HEK293 (cell line): ENCODE measurements around the gene SLC39A1.
A peak's percentile ranks its signal among the peaks of the same experiment; 100 is the strongest.

Experiments
- CTCF ChIA-PET: fragments of 350-600 bp; formaldehyde crosslinking; extraction: SDS; loops from one replicate; lab custom pipeline; 2021; ENCODE audit warnings: antibody characterized with exemption; lab: Yijun Ruan, JAX
- POLR2A ChIA-PET: fragments of 300-600 bp; formaldehyde crosslinking; extraction: SDS; loops from one replicate; lab custom pipeline; 2020; ENCODE audit warnings: antibody characterized with exemption, inconsistent platforms; lab: Yijun Ruan, JAX
- H3K27ac ChIP-seq: fragments of 200-500 bp; sonication (Bioruptor generic); 2 replicates; pipeline ENCODE4 v1.5.1; 2014; ENCODE audit warnings: low read depth, low read length, control low read depth, inconsistent platforms; ENCODE audit errors: extremely low read depth
- H3K36me3 ChIP-seq, 2 experiments: fragments of 200-500 bp in 1 of 2; sonication (Bioruptor generic) in 1 of 2; 1 replicate in 1 of 2; 2 replicates in 1 of 2; pipeline ENCODE4 v1.5.1; 2014 to 2017; ENCODE audit warnings: inconsistent platforms in 2 of 2, low read length in 2 of 2; ENCODE audit not compliant: control insufficient read depth in 2 of 2, insufficient read depth in 1 of 2
- H3K4me1 ChIP-seq: fragments of 200-500 bp; sonication (Bioruptor generic); 2 replicates; pipeline ENCODE4 v1.5.1; 2014; ENCODE audit warnings: mild to moderate bottlenecking, low read length, inconsistent platforms; ENCODE audit not compliant: control insufficient read depth, insufficient read depth
- H3K4me3 ChIP-seq: 2 replicates; pipeline ENCODE4 v1.5.1; 2011; ENCODE audit warnings: low read depth, mild to moderate bottlenecking, control low read depth, low read length, moderate library complexity
- H3K9me3 ChIP-seq: fragments of 200-500 bp; sonication (Bioruptor generic); 2 replicates; pipeline ENCODE4 v1.5.1; 2014; ENCODE audit warnings: low read depth, low read length, inconsistent platforms; ENCODE audit not compliant: control insufficient read depth, insufficient read depth
- EGR2 ChIP-seq: fragments of 450-650 bp; formaldehyde crosslinking; IDR thresholded peaks from 2 replicates; pipeline ENCODE4 v1.5.1; 2016; ENCODE audit warnings: low read depth, missing biosample characterization, missing genetic modification characterization
- IKZF3 ChIP-seq: fragments of 450-650 bp; IDR thresholded peaks from 2 replicates; pipeline ENCODE4 v1.5.0; 2018; ENCODE audit warnings: missing biosample characterization, mild to moderate bottlenecking, missing genetic modification characterization, moderate library complexity
- KLF10 ChIP-seq: fragments of 450-650 bp; IDR thresholded peaks from 2 replicates; pipeline ENCODE4 v1.5.1; 2018; ENCODE audit warnings: missing biosample characterization, mild to moderate bottlenecking, missing genetic modification characterization
- MYNN ChIP-seq: fragments of 450-650 bp; formaldehyde crosslinking; IDR thresholded peaks from 2 replicates; pipeline ENCODE4 v1.5.1; 2016; ENCODE audit warnings: missing biosample characterization, missing genetic modification characterization, borderline replicate concordance
- YY2 ChIP-seq: fragments of 450-650 bp; formaldehyde crosslinking; IDR thresholded peaks from 2 replicates; pipeline ENCODE4 v1.5.1; 2016; ENCODE audit warnings: missing biosample characterization, missing genetic modification characterization
- ZBTB17 ChIP-seq: fragments of 450-650 bp; formaldehyde crosslinking; IDR thresholded peaks from 2 replicates; pipeline ENCODE4 v1.5.1; 2016; ENCODE audit warnings: missing biosample characterization, missing genetic modification characterization
- ZEB2 ChIP-seq: fragments of 450-650 bp; formaldehyde crosslinking; IDR thresholded peaks from 2 replicates; pipeline ENCODE4 v1.5.1; 2016; ENCODE audit warnings: missing biosample characterization, missing genetic modification characterization
- ZFP41 ChIP-seq: fragments of 450-650 bp; formaldehyde crosslinking; IDR thresholded peaks from 2 replicates; pipeline ENCODE4 v1.5.1; 2016; ENCODE audit warnings: missing biosample characterization, missing genetic modification characterization, borderline replicate concordance
- ZIC2 ChIP-seq: fragments of 450-650 bp; formaldehyde crosslinking; IDR thresholded peaks from 2 replicates; pipeline ENCODE4 v1.5.1; 2016; ENCODE audit warnings: missing biosample characterization, missing genetic modification characterization
- ZNF133 ChIP-seq: fragments of 450-650 bp; formaldehyde crosslinking; IDR thresholded peaks from 2 replicates; pipeline ENCODE4 v1.5.1; 2016; ENCODE audit warnings: missing biosample characterization, missing genetic modification characterization
- ZNF140 ChIP-seq: fragments of 450-650 bp; formaldehyde crosslinking; IDR thresholded peaks from 2 replicates; pipeline ENCODE4 v1.5.1; 2016; ENCODE audit warnings: missing biosample characterization, missing genetic modification characterization
- ZNF19 ChIP-seq: fragments of 450-650 bp; formaldehyde crosslinking; IDR thresholded peaks from 2 replicates; pipeline ENCODE4; 2016; ENCODE audit warnings: missing biosample characterization, missing genetic modification characterization, low read depth
- ZNF202 ChIP-seq: fragments of 450-650 bp; formaldehyde crosslinking; IDR thresholded peaks from 2 replicates; pipeline ENCODE4 v1.5.1; 2016; ENCODE audit warnings: missing biosample characterization, missing genetic modification characterization, borderline replicate concordance
- ZNF214 ChIP-seq: fragments of 450-650 bp; formaldehyde crosslinking; IDR thresholded peaks from 2 replicates; pipeline ENCODE4 v1.5.1; 2017; ENCODE audit warnings: missing biosample characterization, mild to moderate bottlenecking, missing genetic modification characterization, borderline replicate concordance
- ZNF248 ChIP-seq: fragments of 450-650 bp; formaldehyde crosslinking; IDR thresholded peaks from 2 replicates; pipeline ENCODE4 v1.5.1; 2017; ENCODE audit warnings: missing biosample characterization, missing genetic modification characterization
- ZNF354C ChIP-seq: fragments of 450-650 bp; formaldehyde crosslinking; IDR thresholded peaks from 2 replicates; pipeline ENCODE4 v1.5.1; 2016; ENCODE audit warnings: missing biosample characterization, missing genetic modification characterization, low read depth, borderline replicate concordance
- ZNF404 ChIP-seq: fragments of 450-650 bp; formaldehyde crosslinking; IDR thresholded peaks from 2 replicates; pipeline ENCODE4 v1.5.1; 2017; ENCODE audit warnings: missing biosample characterization, missing genetic modification characterization
- ZNF664 ChIP-seq: fragments of 450-650 bp; formaldehyde crosslinking; IDR thresholded peaks from 2 replicates; pipeline ENCODE4 v1.5.1; 2016; ENCODE audit warnings: missing biosample characterization, missing genetic modification characterization
- ZNF76 ChIP-seq: fragments of 450-650 bp; formaldehyde crosslinking; IDR thresholded peaks from 2 replicates; pipeline ENCODE4; 2016; ENCODE audit warnings: low read depth, missing biosample characterization, missing genetic modification characterization, borderline replicate concordance
- ZNF791 ChIP-seq: fragments of 450-650 bp; formaldehyde crosslinking; IDR thresholded peaks from 2 replicates; pipeline ENCODE4 v1.5.1; 2016; ENCODE audit warnings: missing biosample characterization, missing genetic modification characterization
- ZSCAN16 ChIP-seq: fragments of 450-650 bp; formaldehyde crosslinking; IDR thresholded peaks from 2 replicates; pipeline ENCODE4 v1.5.1; 2016; ENCODE audit warnings: missing biosample characterization, missing genetic modification characterization
- ZSCAN23 ChIP-seq: fragments of 450-650 bp; formaldehyde crosslinking; IDR thresholded peaks from 2 replicates; pipeline ENCODE4 v1.5.1; 2016; ENCODE audit warnings: missing biosample characterization, missing genetic modification characterization
- TF ChIP-seq, protein P1 (sequence below): fragments of 450-650 bp; formaldehyde crosslinking; IDR thresholded peaks from 2 replicates; pipeline ENCODE4 v1.5.1; 2017; ENCODE audit warnings: missing biosample characterization, missing genetic modification characterization
- TF ChIP-seq, protein P2 (sequence below): fragments of 450-650 bp; formaldehyde crosslinking; IDR thresholded peaks from 2 replicates; pipeline ENCODE4 v1.5.1; 2017; ENCODE audit warnings: missing biosample characterization, missing genetic modification characterization
- TF ChIP-seq, protein P3 (sequence below): sonication (generic); formaldehyde crosslinking; IDR thresholded peaks from 2 replicates; pipeline ENCODE4 v1.8.1; 2022; ENCODE audit warnings: mild to moderate bottlenecking, moderate library complexity, missing genetic modification reagents
- TF ChIP-seq, protein P4 (sequence below): fragments of 450-650 bp; formaldehyde crosslinking; IDR thresholded peaks from 2 replicates; pipeline ENCODE4 v1.5.1; 2016; ENCODE audit warnings: missing biosample characterization, missing genetic modification characterization
- TF ChIP-seq, protein P5 (sequence below): fragments of 450-650 bp; formaldehyde crosslinking; IDR thresholded peaks from 2 replicates; pipeline ENCODE4 v1.5.1; 2016; ENCODE audit warnings: missing biosample characterization, missing genetic modification characterization

The SLC39A1 gene, protein sequence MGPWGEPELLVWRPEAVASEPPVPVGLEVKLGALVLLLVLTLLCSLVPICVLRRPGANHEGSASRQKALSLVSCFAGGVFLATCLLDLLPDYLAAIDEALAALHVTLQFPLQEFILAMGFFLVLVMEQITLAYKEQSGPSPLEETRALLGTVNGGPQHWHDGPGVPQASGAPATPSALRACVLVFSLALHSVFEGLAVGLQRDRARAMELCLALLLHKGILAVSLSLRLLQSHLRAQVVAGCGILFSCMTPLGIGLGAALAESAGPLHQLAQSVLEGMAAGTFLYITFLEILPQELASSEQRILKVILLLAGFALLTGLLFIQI

DNA sequence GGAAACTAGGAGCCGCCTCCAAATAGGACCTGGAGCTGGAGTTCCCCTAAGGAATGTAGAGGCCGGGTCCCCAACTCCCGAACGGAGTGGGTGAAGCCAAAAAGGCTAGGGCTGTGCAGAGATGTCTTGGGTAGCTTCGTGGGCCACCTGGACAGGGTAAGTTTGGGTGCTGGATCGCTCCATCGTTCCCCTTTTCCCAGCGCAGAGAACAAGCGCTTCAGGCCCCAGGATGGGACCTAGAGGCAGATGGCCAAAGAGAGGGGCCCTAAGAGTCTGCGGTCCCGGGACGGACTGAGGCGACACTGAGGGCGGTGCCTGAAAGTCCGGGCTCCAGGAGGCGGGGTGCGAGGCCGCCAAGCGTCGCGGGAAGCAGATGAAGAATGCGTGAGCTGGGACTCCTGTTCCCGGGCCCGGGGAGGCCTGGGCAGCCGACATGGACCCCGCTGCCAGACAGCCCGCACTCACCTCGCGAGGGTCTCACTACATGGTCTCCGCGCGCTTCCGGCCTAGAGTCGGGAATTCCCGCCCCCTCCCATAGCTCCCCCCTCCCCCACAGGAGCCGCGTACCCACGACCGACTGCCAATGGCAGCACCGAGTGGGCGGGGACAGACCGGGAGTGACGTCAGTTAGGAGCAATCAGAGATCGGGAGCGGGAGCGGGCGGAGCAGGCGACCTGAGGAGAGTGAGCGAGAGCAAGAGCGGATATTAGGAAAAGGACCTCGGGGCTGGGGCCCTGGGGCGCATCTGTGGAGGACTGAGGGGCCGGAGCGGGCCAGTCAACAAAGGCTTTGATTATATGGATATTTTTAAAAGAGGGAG, at the start of gene SLC39A1:
Gene SLC39A1 (minus strand): TSS at position 508 of the 820 bp plus-strand sequence. CDS start 822 bp downstream, outside the sequence.
- ChIA-PET POLR2A (interaction anchor here (0.5 to 3.0 kb wide), 21 partner anchors 8 to 325 kb away, joined by 3 to 58 read pairs (median 5); partner anchors contain the start of genes DENND4B, GATAD2B, INTS3 and JTB), CTCF (interaction anchor here (0.7 to 2.2 kb wide), 5 partner anchors 13 to 166 kb away, joined by 3 to 9 read pairs (median 7); partner anchors contain the start of genes DENND4B and RAB13)
- Histone ChIP-seq H3K36me3 (peaks cover 0 to 31% of the 10 kb centered on the region in 2 experiments; a peak in 2 of 3 replicates), H3K4me3 (peak within 1 kb of the TSS; percentile 62), H3K4me1 (peaks cover 4% of the 10 kb centered on the region; the same call in 1 of the 2 replicates), H3K9me3 (no peaks in the 10 kb centered on the region), H3K27ac (peak within 1 kb of the TSS; percentile 66)
- TF ChIP-seq, protein P1, sequence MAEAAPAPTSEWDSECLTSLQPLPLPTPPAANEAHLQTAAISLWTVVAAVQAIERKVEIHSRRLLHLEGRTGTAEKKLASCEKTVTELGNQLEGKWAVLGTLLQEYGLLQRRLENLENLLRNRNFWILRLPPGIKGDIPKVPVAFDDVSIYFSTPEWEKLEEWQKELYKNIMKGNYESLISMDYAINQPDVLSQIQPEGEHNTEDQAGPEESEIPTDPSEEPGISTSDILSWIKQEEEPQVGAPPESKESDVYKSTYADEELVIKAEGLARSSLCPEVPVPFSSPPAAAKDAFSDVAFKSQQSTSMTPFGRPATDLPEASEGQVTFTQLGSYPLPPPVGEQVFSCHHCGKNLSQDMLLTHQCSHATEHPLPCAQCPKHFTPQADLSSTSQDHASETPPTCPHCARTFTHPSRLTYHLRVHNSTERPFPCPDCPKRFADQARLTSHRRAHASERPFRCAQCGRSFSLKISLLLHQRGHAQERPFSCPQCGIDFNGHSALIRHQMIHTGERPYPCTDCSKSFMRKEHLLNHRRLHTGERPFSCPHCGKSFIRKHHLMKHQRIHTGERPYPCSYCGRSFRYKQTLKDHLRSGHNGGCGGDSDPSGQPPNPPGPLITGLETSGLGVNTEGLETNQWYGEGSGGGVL (tag by site-specific recombination) = peak; percentile 89
- no peak for TF ChIP-seq ZSCAN23
- TF ChIP-seq, protein P2, sequence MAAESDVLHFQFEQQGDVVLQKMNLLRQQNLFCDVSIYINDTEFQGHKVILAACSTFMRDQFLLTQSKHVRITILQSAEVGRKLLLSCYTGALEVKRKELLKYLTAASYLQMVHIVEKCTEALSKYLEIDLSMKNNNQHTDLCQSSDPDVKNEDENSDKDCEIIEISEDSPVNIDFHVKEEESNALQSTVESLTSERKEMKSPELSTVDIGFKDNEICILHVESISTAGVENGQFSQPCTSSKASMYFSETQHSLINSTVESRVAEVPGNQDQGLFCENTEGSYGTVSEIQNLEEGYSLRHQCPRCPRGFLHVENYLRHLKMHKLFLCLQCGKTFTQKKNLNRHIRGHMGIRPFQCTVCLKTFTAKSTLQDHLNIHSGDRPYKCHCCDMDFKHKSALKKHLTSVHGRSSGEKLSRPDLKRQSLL (tag by site-specific recombination) = 0 out of 2 replicates have a peak, but pooled peaks have one; percentile 38
- no peak for TF ChIP-seq ZFP41 (tag by site-specific recombination)
- peak; percentile 78 for TF ChIP-seq IKZF3 (tag by site-specific recombination)
- TF ChIP-seq ZNF354C (tag by site-specific recombination) = no peak
- TF ChIP-seq ZNF214 (tag by site-specific recombination) = no peak
- no peak for TF ChIP-seq YY2 (tag by site-specific recombination)
- TF ChIP-seq, protein P3, sequence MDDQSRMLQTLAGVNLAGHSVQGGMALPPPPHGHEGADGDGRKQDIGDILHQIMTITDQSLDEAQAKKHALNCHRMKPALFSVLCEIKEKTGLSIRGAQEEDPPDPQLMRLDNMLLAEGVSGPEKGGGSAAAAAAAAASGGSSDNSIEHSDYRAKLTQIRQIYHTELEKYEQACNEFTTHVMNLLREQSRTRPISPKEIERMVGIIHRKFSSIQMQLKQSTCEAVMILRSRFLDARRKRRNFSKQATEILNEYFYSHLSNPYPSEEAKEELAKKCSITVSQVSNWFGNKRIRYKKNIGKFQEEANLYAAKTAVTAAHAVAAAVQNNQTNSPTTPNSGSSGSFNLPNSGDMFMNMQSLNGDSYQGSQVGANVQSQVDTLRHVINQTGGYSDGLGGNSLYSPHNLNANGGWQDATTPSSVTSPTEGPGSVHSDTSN (CRISPR knock-in tag) = peak; percentile 95; the same call in 1 of the 2 replicates
- no peak for TF ChIP-seq ZNF19 (tag by site-specific recombination)
- no peak for TF ChIP-seq ZNF404 (tag by site-specific recombination)
- TF ChIP-seq MYNN (tag by site-specific recombination) = 0 out of 2 replicates have a peak, but pooled peaks have one; percentile 29
- TF ChIP-seq ZNF791 (tag by site-specific recombination) = no peak
- no peak for TF ChIP-seq ZNF133
- TF ChIP-seq ZBTB17 (tag by site-specific recombination) = peak; percentile 86
- peak; percentile 33; the same call in 1 of the 2 replicates for TF ChIP-seq ZNF76 (tag by site-specific recombination)
- TF ChIP-seq, protein P4, sequence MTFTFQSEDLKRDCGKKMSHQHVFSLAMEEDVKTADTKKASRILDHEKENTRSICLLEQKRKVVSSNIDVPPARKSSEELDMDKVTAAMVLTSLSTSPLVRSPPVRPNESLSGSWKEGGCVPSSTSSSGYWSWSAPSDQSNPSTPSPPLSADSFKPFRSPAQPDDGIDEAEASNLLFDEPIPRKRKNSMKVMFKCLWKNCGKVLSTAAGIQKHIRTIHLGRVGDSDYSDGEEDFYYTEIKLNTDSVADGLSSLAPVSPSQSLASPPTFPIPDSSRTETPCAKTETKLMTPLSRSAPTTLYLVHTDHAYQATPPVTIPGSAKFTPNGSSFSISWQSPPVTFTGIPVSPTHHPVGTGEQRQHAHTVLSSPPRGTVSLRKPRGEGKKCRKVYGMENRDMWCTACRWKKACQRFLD = no peak
- TF ChIP-seq KLF10 (tag by site-specific recombination) = no peak
- no peak for TF ChIP-seq ZSCAN16 (tag by site-specific recombination)
- no peak for TF ChIP-seq ZNF140 (tag by site-specific recombination)
- peak; percentile 34; the same call in 1 of the 2 replicates for TF ChIP-seq EGR2 (tag by site-specific recombination)
- TF ChIP-seq ZEB2 (tag by site-specific recombination) = peak; percentile 38; the same call in 1 of the 2 replicates
- TF ChIP-seq ZNF664 (tag by site-specific recombination) = no peak
- no peak for TF ChIP-seq ZNF202 (tag by site-specific recombination)
- TF ChIP-seq ZIC2 (tag by site-specific recombination) = peak; percentile 29; the same call in 1 of the 2 replicates
- TF ChIP-seq, protein P5, sequence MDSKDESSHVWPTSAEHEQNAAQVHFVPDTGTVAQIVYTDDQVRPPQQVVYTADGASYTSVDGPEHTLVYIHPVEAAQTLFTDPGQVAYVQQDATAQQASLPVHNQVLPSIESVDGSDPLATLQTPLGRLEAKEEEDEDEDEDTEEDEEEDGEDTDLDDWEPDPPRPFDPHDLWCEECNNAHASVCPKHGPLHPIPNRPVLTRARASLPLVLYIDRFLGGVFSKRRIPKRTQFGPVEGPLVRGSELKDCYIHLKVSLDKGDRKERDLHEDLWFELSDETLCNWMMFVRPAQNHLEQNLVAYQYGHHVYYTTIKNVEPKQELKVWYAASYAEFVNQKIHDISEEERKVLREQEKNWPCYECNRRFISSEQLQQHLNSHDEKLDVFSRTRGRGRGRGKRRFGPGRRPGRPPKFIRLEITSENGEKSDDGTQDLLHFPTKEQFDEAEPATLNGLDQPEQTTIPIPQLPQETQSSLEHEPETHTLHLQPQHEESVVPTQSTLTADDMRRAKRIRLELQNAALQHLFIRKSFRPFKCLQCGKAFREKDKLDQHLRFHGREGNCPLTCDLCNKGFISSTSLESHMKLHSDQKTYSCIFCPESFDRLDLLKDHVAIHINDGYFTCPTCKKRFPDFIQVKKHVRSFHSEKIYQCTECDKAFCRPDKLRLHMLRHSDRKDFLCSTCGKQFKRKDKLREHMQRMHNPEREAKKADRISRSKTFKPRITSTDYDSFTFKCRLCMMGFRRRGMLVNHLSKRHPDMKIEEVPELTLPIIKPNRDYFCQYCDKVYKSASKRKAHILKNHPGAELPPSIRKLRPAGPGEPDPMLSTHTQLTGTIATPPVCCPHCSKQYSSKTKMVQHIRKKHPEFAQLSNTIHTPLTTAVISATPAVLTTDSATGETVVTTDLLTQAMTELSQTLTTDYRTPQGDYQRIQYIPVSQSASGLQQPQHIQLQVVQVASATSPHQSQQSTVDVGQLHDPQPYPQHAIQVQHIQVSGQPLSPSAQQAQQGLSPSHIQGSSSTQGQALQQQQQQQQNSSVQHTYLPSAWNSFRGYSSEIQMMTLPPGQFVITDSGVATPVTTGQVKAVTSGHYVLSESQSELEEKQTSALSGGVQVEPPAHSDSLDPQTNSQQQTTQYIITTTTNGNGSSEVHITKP (tag by site-specific recombination) = peak; percentile 27
- TF ChIP-seq ZNF248 = no peak
